Loucy (cell line): Measurements from ENCODE around the gene SMDT1.
"Not testable (repeated sequence)": the region's sequence is repeated elsewhere in the genome, so short reads cannot be mapped to it uniquely, and the experiment has no call there.

Experiments used
- H2AFZ ChIP-seq: fragments of 200-600 bp; sonication (generic); 2 replicates; pipeline ENCODE4 v1.6.0; 2016; ENCODE audit warnings: antibody characterized with exemption, mild to moderate bottlenecking, low read length, moderate library complexity
- H3F3A ChIP-seq: fragments of 200-600 bp; 2 replicates; pipeline ENCODE4 v1.6.0; 2016; ENCODE audit warnings: antibody characterized with exemption, low read depth, mild to moderate bottlenecking
- H3K27me3 ChIP-seq: fragments of 200-600 bp; sonication (generic); 2 replicates; pipeline ENCODE4 v1.6.1; 2014; ENCODE audit warnings: low read length, mild to moderate bottlenecking; ENCODE audit not compliant: insufficient read depth, poor library complexity, severe bottlenecking
- H3K36me3 ChIP-seq: fragments of 200-600 bp; sonication (generic); 2 replicates; pipeline ENCODE4 v1.6.1; 2016; ENCODE audit warnings: low read length; ENCODE audit not compliant: insufficient read depth
- H3K4me1 ChIP-seq: fragments of 200-600 bp; sonication (generic); 2 replicates; pipeline ENCODE4 v1.5.1; 2014; ENCODE audit warnings: low read length, mild to moderate bottlenecking; ENCODE audit not compliant: insufficient read depth, poor library complexity, severe bottlenecking
- H3K4me2 ChIP-seq: fragments of 200-600 bp; sonication (generic); 2 replicates; pipeline ENCODE4 v1.6.0; 2014; ENCODE audit warnings: antibody characterized with exemption, low read length, low read depth, mild to moderate bottlenecking; ENCODE audit not compliant: poor library complexity, severe bottlenecking
- H3K4me3 ChIP-seq: fragments of 200-600 bp; sonication (generic); 2 replicates; pipeline ENCODE4 v1.5.1; 2014; ENCODE audit warnings: low read length, mild to moderate bottlenecking, mixed read lengths; ENCODE audit not compliant: poor library complexity, severe bottlenecking
- H3K79me2 ChIP-seq: fragments of 200-600 bp; sonication (generic); 2 replicates; pipeline ENCODE4 v1.6.1; 2014; ENCODE audit warnings: low read length; ENCODE audit not compliant: insufficient read depth
- H3K9ac ChIP-seq: fragments of 200-600 bp; sonication (generic); 2 replicates; pipeline ENCODE4 v1.6.0; 2014; ENCODE audit warnings: mild to moderate bottlenecking, low read depth, low read length, moderate library complexity; ENCODE audit not compliant: poor library complexity, severe bottlenecking
- H3K9me2 ChIP-seq: fragments of 200-600 bp; sonication (generic); replicated peaks from 2 replicates; pipeline ENCODE4 v1.6.1; 2016; ENCODE audit warnings: low read depth, low read length, mixed read lengths
- H3K9me3 ChIP-seq: fragments of 200-600 bp; sonication (generic); 2 replicates; pipeline ENCODE4 v1.6.1; 2014; ENCODE audit warnings: mild to moderate bottlenecking, antibody characterized with exemption, low read length, low read depth; ENCODE audit not compliant: insufficient read depth
- H4K20me1 ChIP-seq: fragments of 200-600 bp; sonication (generic); 2 replicates; pipeline ENCODE4 v1.6.0; 2014; ENCODE audit warnings: antibody characterized with exemption, low read length, mild to moderate bottlenecking; ENCODE audit not compliant: insufficient read depth, poor library complexity, severe bottlenecking
- CTCF ChIP-seq: fragments of 200-600 bp; sonication (generic); conservative IDR thresholded peaks from 2 replicates; pipeline ENCODE4 v1.5.1; 2014; ENCODE audit warnings: mild to moderate bottlenecking, antibody characterized with exemption, low read length
- EZH2phosphoT487 ChIP-seq: fragments of 200-600 bp; IDR thresholded peaks from 2 replicates; pipeline ENCODE4 v1.6.1; 2018; ENCODE audit warnings: antibody characterized with exemption, mild to moderate bottlenecking, moderate library complexity, borderline replicate concordance

SMDT1 gene

GRCh38 chr22:42123529-42123928 lies 44.0 kb downstream of the SMDT1 start:
- not testable (repeated sequence) for H3K9ac ChIP-seq, H3K9me3 ChIP-seq

GRCh38 chr22:42127606-42128005 lies 48.1 kb downstream of the SMDT1 start:
- no peak overlapping the region for H3K4me3 ChIP-seq
- H3K79me2 ChIP-seq, result no peaks in the 10 kb centered on the region
- H3K4me1 ChIP-seq, result no peaks in the 10 kb centered on the region
- H2AFZ ChIP-seq, result no peak overlapping the region
- no peaks in the 10 kb centered on the region for H4K20me1 ChIP-seq
- H3K27me3 ChIP-seq, result no peaks in the 10 kb centered on the region
- no peaks in the 10 kb centered on the region for H3K9me2 ChIP-seq
- no peaks in the 10 kb centered on the region for H3F3A ChIP-seq
- no peak for TF ChIP-seq EZH2phosphoT487
- TF ChIP-seq CTCF, result no peak
- H3K4me2 ChIP-seq, result no peak overlapping the region
- no peak overlapping the region for H3K9ac ChIP-seq
- H3K9me3 ChIP-seq, result no peaks in the 10 kb centered on the region
- H3K36me3 ChIP-seq, result no peaks in the 10 kb centered on the region

More at GRCh38 chr22:42123529-42123928, 44.0 kb downstream of the SMDT1 start:
- not testable (repeated sequence) for H3F3A ChIP-seq, H4K20me1 ChIP-seq, H3K79me2 ChIP-seq, H3K4me2 ChIP-seq, H3K9me2 ChIP-seq, H3K36me3 ChIP-seq, H3K27me3 ChIP-seq, H2AFZ ChIP-seq, H3K4me3 ChIP-seq
- H3K4me1 ChIP-seq, result peaks cover 30% of the 10 kb centered on the region

- not testable (repeated sequence) for H2AFZ ChIP-seq, H3K4me1 ChIP-seq, H3K9me2 ChIP-seq, H3K4me2 ChIP-seq, H4K20me1 ChIP-seq, H3K9me3 ChIP-seq, H3F3A ChIP-seq, H3K36me3 ChIP-seq, H3K79me2 ChIP-seq, H3K27me3 ChIP-seq, H3K9ac ChIP-seq, H3K4me3 ChIP-seq
Measured at GRCh38 chr22:42128007-42128406, 48.5 kb downstream of the SMDT1 start.

- not testable (repeated sequence) for H3K9ac ChIP-seq, H2AFZ ChIP-seq, H3F3A ChIP-seq, H3K4me2 ChIP-seq, H3K9me3 ChIP-seq, H3K9me2 ChIP-seq, H3K36me3 ChIP-seq, H4K20me1 ChIP-seq, H3K4me1 ChIP-seq, H3K4me3 ChIP-seq, H3K27me3 ChIP-seq, H3K79me2 ChIP-seq
Measured at GRCh38 chr22:42128776-42129694, 49.5 kb downstream of the SMDT1 start.

GRCh38 chr22:42130182-42130581 lies 50.7 kb downstream of the SMDT1 start:
- not testable (repeated sequence) for H3K9me2 ChIP-seq, H3K36me3 ChIP-seq

GRCh38 chr22:42130639-42131431 lies 51.3 kb downstream of the SMDT1 start, which contains the start of gene CYP2D6:
Gene CYP2D6, minus strand, starts transcription at chr22:42130810. Its CDS starts 19 bp downstream, at chr22:42130791.
- not testable (repeated sequence) for H3K27me3 ChIP-seq, H2AFZ ChIP-seq, H3K4me2 ChIP-seq, H3K9me2 ChIP-seq, H3K36me3 ChIP-seq, H3K9ac ChIP-seq, H3K9me3 ChIP-seq, H3F3A ChIP-seq, H3K79me2 ChIP-seq, H3K4me3 ChIP-seq, H3K4me1 ChIP-seq, H4K20me1 ChIP-seq

More at GRCh38 chr22:42130182-42130581, 50.7 kb downstream of the SMDT1 start:
- H3K9ac ChIP-seq, H3K79me2 ChIP-seq, H2AFZ ChIP-seq, H3K4me2 ChIP-seq, H3K9me3 ChIP-seq, H4K20me1 ChIP-seq, H3K4me3 ChIP-seq, H3F3A ChIP-seq, H3K4me1 ChIP-seq, H3K27me3 ChIP-seq: not testable (repeated sequence)
